CD14-positive monocyte (primary cell): Measurements from ENCODE around the gene ROBO1. TPM values are rescaled to one million over a fixed set of nuclear protein-coding genes. Genes with fewer than 3 reads are reported as not detected.

ENCODE experiments used
- DNase-seq, 3 donors: peaks; one replicate each; pipeline ENCODE4 v3.0.0-alpha.2; 2011 to 2022
- H2AFZ ChIP-seq: 2 replicates; pipeline ENCODE4 v1.6.0; 2012; ENCODE audit warnings: mild to moderate bottlenecking, low read depth, low read length, inconsistent platforms; ENCODE audit not compliant: insufficient read depth, poor library complexity, severe bottlenecking
- H3K27ac ChIP-seq, 2 donors: 1 replicate in 1 of 2; 2 replicates in 1 of 2; pipeline ENCODE4 v1.5.1; 2012 to 2013; ENCODE audit warnings: low read length in 2 of 2, control low read depth in 1 of 2, inconsistent platforms in 1 of 2, low read depth in 1 of 2, mild to moderate bottlenecking in 1 of 2
- H3K27me3 ChIP-seq, 2 donors: one replicate each; pipeline versions ENCODE4 v1.6.0 to v1.6.1; 2011 to 2013; ENCODE audit warnings: low read length in 2 of 2; ENCODE audit not compliant: control insufficient read depth in 2 of 2, insufficient read depth in 2 of 2
- H3K36me3 ChIP-seq, 2 donors: replicated peaks in 1 of 2; 1 replicate in 1 of 2; 2 replicates in 1 of 2; pipeline versions ENCODE4 v1.5.1 to v1.6.1; 2012 to 2013; ENCODE audit warnings: low read length in 2 of 2, control low read depth in 1 of 2, inconsistent platforms in 1 of 2, mild to moderate bottlenecking in 1 of 2; ENCODE audit not compliant: insufficient read depth in 2 of 2, control insufficient read depth in 1 of 2
- H3K4me1 ChIP-seq, 2 donors: 1 replicate in 1 of 2; 2 replicates in 1 of 2; pipeline versions ENCODE4 v1.5.1 to v1.6.1; 2012 to 2013; ENCODE audit warnings: low read length in 2 of 2, control low read depth in 1 of 2, inconsistent platforms in 1 of 2, mild to moderate bottlenecking in 1 of 2, moderate library complexity in 1 of 2; ENCODE audit not compliant: insufficient read depth in 2 of 2, control insufficient read depth in 1 of 2
- H3K4me2 ChIP-seq: replicated peaks from 2 replicates; pipeline ENCODE3; 2012; ENCODE audit warnings: low read length, moderate library complexity, mild to moderate bottlenecking; ENCODE audit not compliant: poor library complexity, severe bottlenecking; ENCODE audit errors: extremely low read depth
- H3K4me3 ChIP-seq, 3 experiments: fragments of 200-600 bp in 1 of 3; sonication (generic) in 1 of 3; replicated peaks in 1 of 3; 1 replicate in 2 of 3; 2 replicates in 1 of 3; pipeline ENCODE4 v1.5.1; 2011 to 2013; ENCODE audit warnings: low read length in 3 of 3, mild to moderate bottlenecking in 3 of 3, control low read depth in 2 of 3, low read depth in 2 of 3, inconsistent platforms in 1 of 3, moderate library complexity in 1 of 3
- H3K79me2 ChIP-seq: 2 replicates; pipeline ENCODE4 v1.6.0; 2012; ENCODE audit warnings: mild to moderate bottlenecking, control low read depth, inconsistent platforms, low read length, moderate library complexity; ENCODE audit not compliant: insufficient read depth
- H3K9ac ChIP-seq: 2 replicates; pipeline ENCODE4 v1.6.0; 2017; ENCODE audit warnings: low read length, mild to moderate bottlenecking; ENCODE audit not compliant: insufficient read depth, poor library complexity, severe bottlenecking
- H3K9me3 ChIP-seq, 2 donors: replicated peaks in 1 of 2; 1 replicate in 1 of 2; 2 replicates in 1 of 2; pipeline versions ENCODE4 v1.5.1 to v1.6.1; 2012 to 2013; ENCODE audit warnings: low read length in 2 of 2, control low read depth in 1 of 2; ENCODE audit not compliant: control insufficient read depth in 1 of 2, insufficient read depth in 1 of 2
- H4K20me1 ChIP-seq: 2 replicates; pipeline ENCODE4 v1.6.0; 2012; ENCODE audit warnings: mild to moderate bottlenecking, low read length, control low read depth, moderate library complexity; ENCODE audit not compliant: insufficient read depth
- H3K27ac Mint-ChIP-seq, 7 donors: one replicate each; pipeline ENCODE4 v1.8.0; 2020; ENCODE audit warnings: mild to moderate bottlenecking in 7 of 7, mixed read lengths in 7 of 7, moderate library complexity in 6 of 7, inconsistent platforms in 2 of 7
- H3K27me3 Mint-ChIP-seq, 3 donors: one replicate each; pipeline ENCODE4 v1.8.0; 2021 to 2022; ENCODE audit warnings: low read depth in 3 of 3, mild to moderate bottlenecking in 3 of 3, mixed read lengths in 3 of 3, moderate library complexity in 3 of 3, inconsistent platforms in 1 of 3
- H3K36me3 Mint-ChIP-seq, 2 donors: one replicate each; pipeline ENCODE4 v1.8.0; 2020; ENCODE audit warnings: mixed read lengths in 2 of 2, inconsistent platforms in 1 of 2, mild to moderate bottlenecking in 1 of 2
- H3K4me1 Mint-ChIP-seq: one replicate; pipeline ENCODE4 v1.8.0; 2020; ENCODE audit warnings: mild to moderate bottlenecking, mixed read lengths
- H3K4me3 Mint-ChIP-seq, 2 donors: one replicate each; pipeline ENCODE4 v1.8.0; 2020; ENCODE audit warnings: mild to moderate bottlenecking in 2 of 2, mixed read lengths in 2 of 2, moderate library complexity in 1 of 2
- H3K9me3 Mint-ChIP-seq, 7 donors: one replicate each; pipeline ENCODE4 v1.8.0; 2020 to 2022; ENCODE audit warnings: mixed read lengths in 7 of 7, mild to moderate bottlenecking in 6 of 7, moderate library complexity in 6 of 7, inconsistent platforms in 2 of 7
- CTCF ChIP-seq: fragments of 200-600 bp; IDR thresholded peaks from one replicate; pipeline ENCODE4 v1.8.0; 2022; ENCODE audit warnings: antibody characterized with exemption, mild to moderate bottlenecking
- WGBS: methylation state at CpG from one replicate; pipeline ENCODE4 v1.1.5; 2013; ENCODE audit warnings: missing lambda C conversion rate; ENCODE audit not compliant: insufficient coverage; 5-methylcytosine and 5-hydroxymethylcytosine counted together
- intact Hi-C, 2 donors: fragments of 100-400 bp; cut with micrococcal nuclease; formaldehyde crosslinking; loops; one replicate each; pipeline versions ENCODE4 v1.15.0 to v1.15.1; 2023
- polyA plus RNA-seq, 3 donors: library from polyadenylated mRNA; depleted of rRNA in 1 of 3; unstranded in 2 of 3; stranded (reverse) in 1 of 3; fragments of 300-500 nt in 2 of 3; fragments of >200 nt in 1 of 3; fragmentation: Illumina TruSeq in 2 of 3; gene quantifications; 1 replicate in 2 of 3; 2 replicates in 1 of 3; pipeline ENCODE4 v1.2.3, GENCODE V29; 2012 to 2021

Gene ROBO1
- polyA plus RNA-seq, 3 donors, result 0.09 to 0.10 TPM; not detected in 1

GRCh38 chr3:79253271-79253670, 514.5 kb downstream of the ROBO1 start:
- H4K20me1 ChIP-seq, result no peaks in the 10 kb centered on the region
- intact Hi-C loops, result no loop called here
- H3K4me3 Mint-ChIP-seq, result no peak overlapping the region
- no peak overlapping the region for H3K27ac ChIP-seq
- no peak overlapping the region for H3K27ac Mint-ChIP-seq
- H3K9me3 Mint-ChIP-seq, result peaks cover 0 to 4% (median 0%) of the 10 kb centered on the region in 7 donors
- DNase-seq, result no peak
- TF ChIP-seq CTCF, result no peak
- H3K4me1 ChIP-seq, result no peaks in the 10 kb centered on the region
- H3K9me3 ChIP-seq, result peaks cover 0 to 2% of the 10 kb centered on the region in 2 donors
- no CpG with 5 or more reads among the region's 2 CpGs for WGBS
- no peak overlapping the region for H2AFZ ChIP-seq
- no peaks in the 10 kb centered on the region for H3K27me3 ChIP-seq
- H3K79me2 ChIP-seq, result no peaks in the 10 kb centered on the region
- no peak overlapping the region for H3K4me3 ChIP-seq
- H3K4me1 Mint-ChIP-seq, result no peaks in the 10 kb centered on the region
- H3K4me2 ChIP-seq, result no peak overlapping the region
- no peaks in the 10 kb centered on the region for H3K36me3 Mint-ChIP-seq
- no peaks in the 10 kb centered on the region for H3K36me3 ChIP-seq
- H3K27me3 Mint-ChIP-seq, result peaks cover 0 to 1% (median 0%) of the 10 kb centered on the region in 3 donors
- H3K9ac ChIP-seq, result no peak overlapping the region

- Histone ChIP-seq H3K4me3 (no peak overlapping the region), H3K79me2 (no peaks in the 10 kb centered on the region), H4K20me1 (no peaks in the 10 kb centered on the region), H3K9ac (no peak overlapping the region), H3K4me1 (no peaks in the 10 kb centered on the region), H3K27me3 (no peaks in the 10 kb centered on the region), H2AFZ (no peak overlapping the region), H3K4me2 (no peak overlapping the region), H3K9me3 (peaks cover 0 to 2% of the 10 kb centered on the region in 2 donors), H3K27ac (no peak overlapping the region), H3K36me3 (no peaks in the 10 kb centered on the region)
- H3K4me3 Mint-ChIP-seq, result no peak overlapping the region
- no peaks in the 10 kb centered on the region for H3K4me1 Mint-ChIP-seq
- H3K27ac Mint-ChIP-seq, result no peak overlapping the region
- intact Hi-C loops, result no loop called here
- WGBS, result no CpG with 5 or more reads among the region's 6 CpGs
- no peak for TF ChIP-seq CTCF
- H3K9me3 Mint-ChIP-seq, result peaks cover 0 to 4% (median 0%) of the 10 kb centered on the region in 7 donors
- H3K27me3 Mint-ChIP-seq, result no peaks in the 10 kb centered on the region
- no peaks in the 10 kb centered on the region for H3K36me3 Mint-ChIP-seq
- no peak for DNase-seq
These were observed 517.1 kb downstream of the ROBO1 start for GRCh38 chr3:79250746-79251145.
